Subcutaneous adipose tissue (tissue), 4 donors: ENCODE measurements around the gene SNX30. TPM values are rescaled to one million over a fixed set of nuclear protein-coding genes. Genes with fewer than 3 reads are reported as not detected.

Experiments used
- CTCF ChIP-seq: fragments of 450-650 bp; IDR thresholded peaks from one replicate; pipeline ENCODE4 v1.5.1; 2016; ENCODE audit warnings: low read depth, mild to moderate bottlenecking, control low read depth, antibody characterized with exemption, moderate library complexity
- total RNA-seq, 4 donors: library from RNA; depleted of rRNA; stranded (reverse); fragments of >200 nt; gene quantifications; one replicate each; pipeline ENCODE4 v1.1.0, GENCODE V29; 2016

Gene SNX30
- total RNA-seq, 4 donors from 2014 or later: 10.1 to 25.3 (median 13.4) TPM

DNA sequence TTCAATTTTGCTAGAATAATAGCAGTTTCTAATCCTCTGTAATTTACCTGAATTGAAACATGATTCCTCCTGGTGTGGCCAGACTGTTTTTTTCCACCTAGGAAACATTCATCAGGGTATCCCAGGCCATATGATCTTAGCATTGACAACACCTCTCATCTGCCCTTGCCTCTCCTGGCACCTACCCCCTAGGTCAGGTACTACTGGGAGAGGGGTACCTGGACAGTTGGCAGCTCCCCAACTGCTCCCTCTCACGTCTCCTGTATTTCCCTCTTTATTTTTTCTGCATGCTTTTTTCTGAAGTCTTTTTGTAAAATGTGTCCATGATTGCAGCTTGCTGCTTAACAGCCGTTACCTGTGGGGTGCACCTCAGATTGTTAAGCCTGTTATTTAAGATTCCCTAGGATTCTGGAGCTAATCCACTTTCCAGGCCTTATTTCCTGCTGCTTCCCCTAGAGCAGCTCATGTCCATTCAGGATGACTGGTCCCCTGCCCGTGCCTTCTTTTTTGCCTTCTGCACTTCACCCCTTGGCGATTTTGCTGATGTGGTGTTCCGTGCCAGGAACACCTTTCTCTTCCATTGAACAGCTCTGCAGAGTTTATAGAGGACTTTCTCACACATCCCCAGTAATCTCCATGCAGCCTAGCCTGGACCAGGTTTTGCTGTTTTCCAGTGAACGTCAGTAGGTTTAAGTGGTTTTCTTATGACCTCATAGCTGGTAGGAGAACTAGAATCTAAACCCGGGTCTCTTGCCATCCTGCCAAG, 33.6 kb downstream of the SNX30 start:
- TF ChIP-seq CTCF: no peak

DNA sequence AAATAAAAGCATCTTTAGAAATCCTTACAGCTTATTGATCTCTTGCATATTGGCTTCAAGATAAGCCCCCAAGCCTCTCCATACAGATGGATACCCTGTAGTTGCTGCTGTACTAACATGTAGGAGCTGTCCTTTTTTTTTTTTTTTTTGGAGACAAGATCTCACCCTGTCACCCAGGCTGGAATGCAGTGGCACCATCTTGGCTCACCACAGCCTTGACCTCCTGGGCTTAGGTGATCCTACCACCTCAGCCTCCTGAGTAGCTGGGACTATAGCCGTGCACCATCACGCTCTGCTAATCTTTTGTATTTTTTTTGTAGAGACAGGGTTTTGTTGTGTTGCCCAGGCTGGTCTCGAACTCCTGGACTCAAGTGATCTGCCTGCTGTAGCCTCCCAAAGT, 35.4 kb downstream of the SNX30 start:
- TF ChIP-seq CTCF: no peak

- no peak for TF ChIP-seq CTCF
Observed at GRCh38 chr9:112786829-112787520, 36.4 kb downstream of the SNX30 start.

- no peak for TF ChIP-seq CTCF
Observed at GRCh38 chr9:112787978-112788377, 37.4 kb downstream of the SNX30 start.

- no peak for TF ChIP-seq CTCF
Observed at GRCh38 chr9:112789473-112789872, 38.9 kb downstream of the SNX30 start.

DNA sequence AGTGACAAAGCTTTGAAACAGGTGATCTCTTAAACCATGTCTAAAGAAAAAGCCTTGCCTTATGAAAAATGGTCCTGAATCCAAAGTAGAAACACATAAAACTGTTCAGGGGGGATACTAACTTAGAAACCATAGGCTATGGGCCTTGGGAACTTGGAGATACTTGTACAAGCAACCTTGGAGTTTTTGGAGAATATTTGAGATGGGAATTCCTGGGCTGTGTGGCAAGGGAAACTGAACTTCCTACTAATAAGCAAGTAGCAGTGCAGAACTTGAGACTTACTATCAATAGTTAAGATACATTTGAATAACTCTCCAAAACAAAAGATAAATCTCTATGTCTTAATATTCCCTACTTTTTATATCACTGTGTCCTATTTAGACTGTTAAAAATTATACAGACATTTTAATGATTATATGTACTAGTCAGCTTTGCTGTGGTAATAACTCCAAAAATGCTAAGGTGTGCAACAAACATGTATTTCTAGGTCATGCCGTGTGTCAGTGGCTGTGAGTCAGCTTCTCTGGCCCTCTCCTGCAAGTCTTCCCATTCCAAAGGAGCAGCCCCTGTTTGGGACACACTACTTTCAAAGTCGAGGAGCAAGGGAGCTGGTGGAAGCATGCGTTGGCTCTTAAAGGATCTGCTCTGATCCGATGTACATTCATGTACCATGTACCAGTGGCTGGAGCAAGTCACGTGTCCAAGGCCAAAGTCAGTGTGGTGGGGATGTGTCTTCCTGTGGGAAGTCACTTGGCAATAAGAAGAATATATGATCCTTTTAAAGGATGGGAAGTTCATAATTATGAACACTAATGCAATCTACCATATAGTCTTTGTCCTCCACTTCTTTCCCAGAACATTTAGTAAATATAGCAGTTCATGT, 39.6 kb downstream of the SNX30 start:
- TF ChIP-seq CTCF: no peak

DNA sequence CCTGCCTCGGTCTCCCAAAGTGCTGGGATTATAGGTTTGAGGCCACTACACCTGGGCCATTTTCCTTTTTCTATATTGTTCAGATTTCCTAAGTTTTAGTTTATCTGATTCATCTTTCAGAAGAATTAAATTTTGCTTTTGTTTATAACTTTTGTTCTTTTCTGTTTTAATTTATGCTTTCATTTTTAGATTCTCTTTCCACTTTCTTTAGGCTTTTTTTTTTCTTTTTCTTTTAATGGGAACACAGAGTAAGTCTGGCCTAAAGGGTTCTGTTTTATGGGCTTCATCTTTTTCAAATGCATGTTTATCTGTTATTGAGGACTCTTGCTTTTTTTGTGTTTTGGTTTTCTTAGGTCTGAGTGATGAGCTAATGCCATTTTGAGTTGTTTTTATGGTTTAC, 42.1 kb downstream of the SNX30 start:
- TF ChIP-seq CTCF: no peak
